VCaP (cell line): ENCODE results near the gene ILF3.
"Not testable (repeated sequence)": the region's sequence is repeated elsewhere in the genome, so short reads cannot be mapped to it uniquely, and the experiment has no call there.

Experiments used
- H3K27ac ChIP-seq: fragments of 450-650 bp; 2 replicates; pipeline ENCODE4 v1.5.1; 2017
- TF ChIP-seq, protein P1 (sequence below): fragments of 450-650 bp; conservative IDR thresholded peaks from 2 replicates; pipeline ENCODE4 v1.5.1; 2017; ENCODE audit warnings: mild to moderate bottlenecking, moderate library complexity

The ILF3 gene

DNA sequence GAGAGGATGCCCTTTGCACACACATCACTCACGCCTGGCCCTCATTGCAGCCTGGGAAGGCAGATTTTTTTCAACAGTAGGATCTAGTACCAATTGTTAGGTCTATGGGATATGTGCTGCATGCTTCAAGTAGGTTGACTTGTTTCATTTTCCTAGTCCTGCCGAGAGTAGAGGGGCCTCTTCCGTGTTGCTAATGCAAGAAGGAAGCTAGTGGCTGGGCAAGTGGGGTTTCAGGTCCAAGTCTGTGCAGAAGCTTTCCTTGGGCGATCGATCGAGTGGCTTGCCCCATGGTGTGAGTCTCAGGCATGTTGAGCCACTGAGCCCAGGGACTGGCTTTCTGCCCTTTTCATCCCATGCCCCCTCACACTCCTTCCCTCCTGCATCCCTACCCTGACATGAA, 13.7 kb downstream of the ILF3 start:
- TF ChIP-seq, protein P1, sequence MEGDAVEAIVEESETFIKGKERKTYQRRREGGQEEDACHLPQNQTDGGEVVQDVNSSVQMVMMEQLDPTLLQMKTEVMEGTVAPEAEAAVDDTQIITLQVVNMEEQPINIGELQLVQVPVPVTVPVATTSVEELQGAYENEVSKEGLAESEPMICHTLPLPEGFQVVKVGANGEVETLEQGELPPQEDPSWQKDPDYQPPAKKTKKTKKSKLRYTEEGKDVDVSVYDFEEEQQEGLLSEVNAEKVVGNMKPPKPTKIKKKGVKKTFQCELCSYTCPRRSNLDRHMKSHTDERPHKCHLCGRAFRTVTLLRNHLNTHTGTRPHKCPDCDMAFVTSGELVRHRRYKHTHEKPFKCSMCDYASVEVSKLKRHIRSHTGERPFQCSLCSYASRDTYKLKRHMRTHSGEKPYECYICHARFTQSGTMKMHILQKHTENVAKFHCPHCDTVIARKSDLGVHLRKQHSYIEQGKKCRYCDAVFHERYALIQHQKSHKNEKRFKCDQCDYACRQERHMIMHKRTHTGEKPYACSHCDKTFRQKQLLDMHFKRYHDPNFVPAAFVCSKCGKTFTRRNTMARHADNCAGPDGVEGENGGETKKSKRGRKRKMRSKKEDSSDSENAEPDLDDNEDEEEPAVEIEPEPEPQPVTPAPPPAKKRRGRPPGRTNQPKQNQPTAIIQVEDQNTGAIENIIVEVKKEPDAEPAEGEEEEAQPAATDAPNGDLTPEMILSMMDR, result no peak

DNA sequence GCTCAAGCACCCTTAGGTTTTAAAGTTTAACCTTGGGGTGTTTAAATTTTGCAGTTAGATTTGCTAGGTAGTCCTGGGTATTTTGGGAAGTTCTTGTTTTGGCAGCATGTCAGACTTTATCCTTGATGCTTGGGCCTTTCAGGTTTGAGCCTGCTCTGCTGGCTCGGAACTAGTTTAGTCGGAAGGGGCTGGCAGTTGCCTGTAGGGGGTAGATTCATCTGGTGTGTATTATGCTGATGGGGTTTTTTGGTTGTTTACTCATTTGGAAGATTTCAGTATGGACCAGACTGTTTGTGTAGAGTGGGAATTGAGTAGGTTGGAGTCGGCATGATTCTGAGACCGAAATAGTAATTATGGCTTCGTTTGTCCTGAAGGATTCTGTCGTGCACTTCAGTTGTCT, 15.1 kb downstream of the ILF3 start:
- TF ChIP-seq, protein P1, result no peak
- H3K27ac ChIP-seq, result no peak overlapping the region

More for the DNA sequence above, 13.7 kb downstream of the ILF3 start:
- no peak overlapping the region for H3K27ac ChIP-seq

DNA sequence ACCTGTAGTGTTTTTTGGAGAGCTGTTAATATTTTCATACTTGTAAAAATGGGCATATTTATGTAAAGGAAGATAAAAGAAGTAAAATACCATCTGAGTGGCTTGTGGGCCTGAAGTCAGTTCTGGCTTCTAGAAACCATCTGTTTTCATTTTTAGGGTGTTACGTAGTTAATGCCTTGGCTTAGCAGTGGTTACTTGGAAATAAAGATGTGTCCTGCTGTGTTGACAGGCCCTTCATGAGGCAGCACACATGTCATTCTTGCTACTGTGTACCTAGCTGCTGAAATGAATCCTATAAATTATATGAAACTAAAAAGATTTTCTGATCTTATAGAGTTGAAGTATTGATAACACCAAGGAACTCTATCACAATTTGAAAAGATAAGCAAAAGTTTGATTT, 16.0 kb downstream of the ILF3 start:
- H3K27ac ChIP-seq, result no peak overlapping the region
- TF ChIP-seq, protein P1, result no peak

DNA sequence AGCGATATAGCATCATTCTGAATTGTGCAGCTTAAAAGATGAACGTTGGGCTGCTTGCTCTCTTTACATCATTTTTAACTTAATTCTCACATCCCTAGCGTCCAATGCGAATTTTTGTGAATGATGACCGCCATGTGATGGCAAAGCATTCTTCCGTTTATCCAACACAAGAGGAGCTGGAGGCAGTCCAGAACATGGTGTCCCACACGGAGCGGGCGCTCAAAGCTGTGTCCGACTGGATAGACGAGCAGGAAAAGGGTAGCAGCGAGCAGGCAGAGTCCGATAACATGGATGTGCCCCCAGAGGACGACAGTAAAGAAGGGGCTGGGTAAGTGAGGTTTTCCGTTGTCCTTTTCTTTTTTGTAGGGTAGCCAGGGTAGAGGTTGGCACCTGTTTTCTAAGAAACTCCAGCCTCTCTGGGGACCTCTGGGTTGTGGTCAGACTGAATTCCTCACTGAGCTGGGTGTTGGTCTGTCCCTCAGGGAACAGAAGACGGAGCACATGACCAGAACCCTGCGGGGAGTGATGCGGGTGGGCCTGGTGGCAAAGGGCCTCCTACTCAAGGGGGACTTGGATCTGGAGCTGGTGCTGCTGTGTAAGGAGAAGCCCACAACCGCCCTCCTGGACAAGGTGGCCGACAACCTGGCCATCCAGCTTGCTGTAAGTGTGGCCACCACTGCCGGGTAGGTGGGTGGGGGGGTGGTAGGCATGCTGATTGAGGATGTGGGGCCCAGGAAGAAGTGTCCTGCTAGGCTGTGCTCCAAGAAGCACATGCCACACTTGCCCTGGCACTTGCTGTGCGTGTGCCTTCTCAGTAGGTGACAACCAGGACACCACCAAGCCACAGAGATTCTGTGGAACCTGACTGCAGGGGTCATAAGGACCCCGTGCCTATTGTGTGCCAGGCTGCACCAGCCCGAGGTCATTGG, 17.0 kb downstream of the ILF3 start:
- TF ChIP-seq, protein P1, result no peak
- no peak overlapping the region for H3K27ac ChIP-seq

DNA sequence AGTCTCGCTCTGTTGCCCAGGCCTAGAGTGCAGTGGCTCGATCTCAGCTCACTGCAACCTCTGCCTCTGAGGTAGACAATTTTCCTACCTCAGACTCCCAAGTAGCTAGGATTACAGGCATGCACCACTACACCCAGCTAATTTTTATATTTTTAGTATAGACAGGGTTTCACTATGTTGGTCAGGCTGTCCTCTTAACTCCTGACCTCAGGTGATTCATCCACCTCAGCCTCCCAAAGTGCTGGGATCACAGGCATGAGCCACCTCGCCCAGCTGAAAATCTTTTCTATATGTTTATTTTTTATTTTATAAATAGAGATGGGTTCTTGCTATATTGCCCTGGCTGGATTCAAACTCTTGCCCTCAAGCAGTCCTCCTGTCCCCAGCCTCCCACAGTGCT, 17.8 kb downstream of the ILF3 start:
- H3K27ac ChIP-seq, result not testable (repeated sequence)

DNA sequence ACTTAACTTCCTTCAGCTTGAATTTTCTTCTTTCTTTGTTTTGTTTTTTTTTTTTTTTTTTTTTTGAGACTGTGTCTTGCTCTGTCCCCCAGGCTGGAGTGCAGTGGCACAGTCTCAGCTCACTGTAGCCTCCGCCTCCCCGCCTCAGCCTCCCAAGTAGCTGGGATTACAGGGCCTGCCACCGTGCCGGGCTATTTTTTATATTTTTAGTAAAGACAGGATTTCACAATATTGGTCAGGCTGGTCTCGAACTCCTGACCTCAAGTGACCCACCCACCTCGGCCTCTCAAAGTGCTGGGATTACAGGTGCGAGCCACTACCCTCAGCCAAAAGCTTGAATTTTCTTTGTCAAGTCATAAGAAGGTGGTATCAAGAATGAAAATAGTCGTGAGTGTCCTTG, 21.1 kb downstream of the ILF3 start:
- H3K27ac ChIP-seq, result not testable (repeated sequence)

DNA sequence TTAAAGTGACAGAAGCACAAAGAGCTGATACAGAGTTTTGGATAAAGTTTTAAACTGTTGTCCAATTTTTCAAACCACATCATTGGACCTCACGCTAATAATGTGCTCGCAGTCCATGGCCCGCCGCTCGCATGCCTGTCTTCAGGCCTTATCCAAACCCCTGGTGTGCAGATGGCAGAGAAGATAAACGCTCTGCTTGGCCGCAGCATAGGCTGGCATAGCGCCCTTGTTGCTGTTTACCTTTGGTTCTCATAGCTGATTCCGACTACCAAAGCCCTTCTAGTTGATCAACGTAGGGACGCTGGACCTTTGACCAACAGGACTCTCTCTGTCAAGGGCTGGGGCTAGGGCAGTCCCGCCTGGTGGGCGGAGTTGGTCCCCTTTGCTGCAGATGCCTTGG, 23.6 kb downstream of the ILF3 start:
- TF ChIP-seq, protein P1, result no peak
- H3K27ac ChIP-seq, result peak overlapping the region; percentile 54

DNA sequence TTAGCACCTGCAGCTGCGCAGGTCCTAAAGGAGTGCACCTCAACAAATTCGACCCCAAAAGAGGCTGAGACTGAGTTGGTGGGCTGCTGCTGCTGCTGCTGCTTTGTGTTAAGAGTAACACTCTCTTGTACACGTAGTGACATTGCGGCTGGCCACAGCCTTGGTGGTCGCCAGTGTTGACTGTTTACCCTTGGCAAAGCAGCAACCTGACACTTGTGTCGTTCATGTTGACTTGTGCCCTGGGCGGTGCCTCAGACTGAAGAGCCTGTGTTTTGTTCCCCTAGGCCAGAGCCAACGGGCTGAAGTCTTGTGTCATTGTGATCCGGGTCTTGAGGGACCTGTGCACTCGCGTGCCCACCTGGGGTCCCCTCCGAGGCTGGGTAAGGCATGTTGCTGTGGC, 24.7 kb downstream of the ILF3 start:
- TF ChIP-seq, protein P1, result no peak
- H3K27ac ChIP-seq, result peak overlapping the region; percentile 54
